HG02973 (cell line): ENCODE results near the gene LTC4S.

Experiments
- ATAC-seq: cut with Tn5 transposase; IDR thresholded peaks from one replicate; pipeline ENCODE4 v1.9.1; 2021; ENCODE audit warnings: moderate library complexity; ENCODE audit not compliant: unreplicated experiment

LTC4S gene

DNA sequence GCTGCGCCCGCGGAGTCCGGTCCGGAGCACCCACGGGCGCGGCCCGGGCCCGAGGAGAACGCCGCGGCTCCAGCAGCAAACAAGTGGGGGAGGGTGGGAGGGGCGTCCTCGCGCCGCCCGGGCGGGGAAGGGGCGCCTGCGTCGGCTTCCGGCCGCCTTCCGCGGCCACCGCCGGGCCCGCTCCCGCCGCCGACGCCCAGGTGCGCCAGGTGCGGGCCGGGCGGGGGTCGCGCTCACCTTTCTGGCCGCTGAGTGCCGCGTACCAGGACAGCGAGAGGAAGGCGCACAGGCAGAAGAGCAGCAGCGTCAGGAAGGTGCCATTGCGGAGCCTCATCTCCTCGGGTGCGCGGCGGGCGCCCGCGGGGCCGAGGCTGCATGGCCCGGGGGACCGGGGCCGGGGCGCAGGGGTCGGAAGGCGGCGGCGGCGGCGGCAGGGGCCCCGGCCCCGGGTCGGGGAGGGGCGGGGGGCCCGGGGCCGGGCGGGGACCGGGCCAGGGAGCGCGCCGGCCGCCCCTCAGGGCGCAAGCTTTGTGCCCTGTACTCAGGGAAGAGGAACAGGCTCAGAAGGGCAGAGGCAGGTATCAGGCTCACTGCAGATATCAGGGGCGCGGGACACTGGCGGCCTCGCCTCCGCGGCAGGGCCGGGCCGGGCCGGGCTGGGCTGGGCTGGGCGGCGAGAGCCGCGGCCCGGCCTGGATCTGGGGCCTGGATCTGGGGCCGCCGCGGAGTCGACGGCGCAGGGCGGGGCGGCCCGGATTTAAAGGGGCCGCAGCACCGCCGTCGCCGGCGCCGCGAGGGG lies 12.7 kb downstream of the LTC4S start, which contains the start of gene MGAT4B:
TSS of gene MGAT4B (minus strand) at position 617 of the 799 bp plus-strand sequence. CDS start at position 334, 283 bp downstream.
- ATAC-seq: peak; percentile 58

DNA sequence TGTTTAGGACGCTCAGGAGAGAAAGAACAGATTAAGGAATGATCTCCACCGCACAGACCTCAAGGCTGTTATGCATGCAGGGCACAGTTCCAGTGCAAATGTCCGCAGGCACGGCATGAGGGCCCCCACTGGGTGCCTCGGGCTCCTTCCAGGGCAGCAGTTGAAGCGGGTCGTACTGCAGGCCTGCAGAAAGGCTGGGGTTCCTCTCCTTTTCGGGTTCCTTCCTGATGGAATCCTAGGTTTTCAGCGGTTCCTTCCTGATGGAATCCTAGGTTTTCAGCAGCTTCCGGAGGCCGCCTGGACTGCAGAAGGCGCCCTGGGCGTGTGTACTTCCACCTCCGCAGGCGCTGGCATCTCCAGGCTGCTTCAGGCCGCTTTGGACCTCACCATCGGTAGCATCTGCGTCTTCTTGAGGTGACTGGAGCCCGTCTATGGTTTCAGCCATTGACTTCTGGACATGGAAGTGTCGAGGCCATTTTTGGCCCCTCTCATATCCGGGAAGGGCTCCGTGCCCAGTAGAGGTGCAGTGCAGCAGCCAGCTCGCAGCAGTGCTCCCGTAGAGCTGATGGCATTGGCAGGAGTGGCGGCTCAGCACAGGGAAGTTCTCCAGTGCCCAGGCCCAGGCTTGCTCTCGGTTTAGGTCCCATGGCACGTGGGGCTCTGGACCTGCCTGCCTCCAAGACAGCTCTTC lies 18.5 kb downstream of the LTC4S start:
- no peak for ATAC-seq

DNA sequence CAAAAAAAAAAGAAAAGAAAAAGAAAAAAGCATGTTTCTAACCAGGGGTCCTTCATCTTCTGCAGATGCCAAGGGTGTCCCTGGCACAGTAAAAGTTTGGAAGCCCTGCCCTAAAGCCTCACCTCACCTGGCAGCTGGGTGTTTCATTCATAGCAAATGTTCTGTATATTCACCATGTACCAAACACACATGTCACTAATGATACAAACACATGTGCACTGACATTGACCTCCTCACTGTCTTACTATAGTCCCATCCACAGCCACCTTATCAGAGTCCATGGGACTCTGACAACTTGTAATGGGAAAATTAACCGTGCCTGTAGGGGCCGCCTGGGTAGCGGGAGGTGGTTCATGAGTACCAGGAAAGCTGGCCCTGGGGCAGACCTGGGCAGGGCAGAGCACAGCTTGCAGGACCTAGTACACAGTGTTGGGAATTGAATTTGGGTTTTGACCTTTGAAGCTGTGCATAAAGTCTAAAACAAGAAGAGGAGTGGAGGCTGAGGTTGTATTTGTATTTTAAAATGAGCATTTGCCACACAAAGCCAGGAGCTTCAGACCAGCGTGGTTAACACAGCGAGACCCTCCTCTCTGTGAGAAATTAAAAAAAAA lies 19.3 kb downstream of the LTC4S start:
- no peak for ATAC-seq

DNA sequence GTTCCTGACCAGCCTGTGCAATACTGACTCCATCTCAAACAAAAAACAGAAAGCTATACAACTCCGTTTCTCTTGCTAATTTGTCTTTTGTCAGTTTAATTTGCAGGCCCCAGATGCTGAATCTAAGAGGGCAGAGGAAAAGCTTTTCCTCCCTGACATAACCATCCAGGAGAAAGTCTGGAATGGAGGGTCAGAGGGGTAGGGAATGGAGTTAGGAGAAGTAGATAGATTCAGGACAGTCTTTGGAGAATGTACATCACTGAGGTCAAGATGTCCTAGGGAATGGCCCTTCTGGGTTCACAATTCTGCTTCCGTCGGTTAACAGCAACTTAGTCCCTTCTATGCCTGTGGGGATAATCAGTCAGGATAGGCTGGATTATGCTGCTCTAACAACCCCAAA lies 20.3 kb downstream of the LTC4S start:
- ATAC-seq: no peak

DNA sequence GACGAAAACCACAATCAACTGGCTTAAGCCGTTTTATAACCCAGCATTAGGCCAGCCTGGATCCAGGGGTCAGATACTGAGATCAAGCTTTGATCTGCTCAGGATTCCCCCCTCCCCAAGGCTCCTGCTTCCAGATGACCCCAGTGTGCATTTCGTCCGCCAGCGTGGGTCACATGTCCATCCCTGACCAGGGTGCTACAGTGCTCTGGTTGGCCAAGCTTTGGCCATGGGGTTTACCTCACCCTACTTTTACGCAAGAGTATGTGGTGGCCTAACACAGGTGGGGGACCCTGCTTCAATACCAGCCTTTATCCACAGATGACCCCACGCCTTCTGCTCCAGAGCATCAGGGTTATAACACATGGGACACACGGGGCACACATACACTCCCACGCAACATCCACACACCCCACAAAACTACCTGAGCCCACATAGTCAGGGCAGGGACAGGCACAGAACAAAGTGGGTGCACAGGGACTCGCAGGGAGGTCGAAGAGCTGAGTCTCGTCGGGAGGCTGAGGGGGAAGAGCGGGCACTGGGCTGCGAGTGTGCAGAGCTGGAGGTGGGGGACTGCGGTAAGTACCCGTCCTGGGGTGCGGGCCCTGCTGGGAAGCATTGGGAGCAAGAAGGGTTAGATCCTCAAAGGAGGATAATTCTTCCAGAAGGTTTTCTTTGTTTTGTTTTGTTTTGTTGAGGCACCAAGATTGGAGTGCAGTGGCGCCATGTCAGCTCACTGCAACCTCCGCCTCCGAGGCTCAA lies 21.9 kb downstream of the LTC4S start:
- no peak for ATAC-seq

DNA sequence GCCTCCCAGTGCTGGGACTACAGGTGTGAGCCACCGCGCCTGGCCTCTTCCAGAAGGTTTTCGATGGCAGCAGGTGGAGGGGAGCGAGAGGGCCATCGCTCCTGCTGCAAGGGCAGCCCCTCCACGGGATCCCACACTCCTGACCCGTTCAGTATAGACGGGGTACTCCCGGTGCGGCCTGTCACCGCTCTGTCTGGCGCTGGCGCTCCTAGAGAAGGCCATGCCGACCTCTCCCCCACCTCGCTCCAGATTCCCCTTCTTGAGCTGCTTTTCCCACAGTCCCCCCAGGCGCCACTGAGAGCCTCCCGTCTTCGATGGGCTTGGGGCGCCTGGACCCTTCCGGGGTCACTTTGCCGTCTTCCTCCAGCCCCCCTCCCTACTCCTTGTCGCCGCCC lies 22.6 kb downstream of the LTC4S start:
- ATAC-seq: no peak

DNA sequence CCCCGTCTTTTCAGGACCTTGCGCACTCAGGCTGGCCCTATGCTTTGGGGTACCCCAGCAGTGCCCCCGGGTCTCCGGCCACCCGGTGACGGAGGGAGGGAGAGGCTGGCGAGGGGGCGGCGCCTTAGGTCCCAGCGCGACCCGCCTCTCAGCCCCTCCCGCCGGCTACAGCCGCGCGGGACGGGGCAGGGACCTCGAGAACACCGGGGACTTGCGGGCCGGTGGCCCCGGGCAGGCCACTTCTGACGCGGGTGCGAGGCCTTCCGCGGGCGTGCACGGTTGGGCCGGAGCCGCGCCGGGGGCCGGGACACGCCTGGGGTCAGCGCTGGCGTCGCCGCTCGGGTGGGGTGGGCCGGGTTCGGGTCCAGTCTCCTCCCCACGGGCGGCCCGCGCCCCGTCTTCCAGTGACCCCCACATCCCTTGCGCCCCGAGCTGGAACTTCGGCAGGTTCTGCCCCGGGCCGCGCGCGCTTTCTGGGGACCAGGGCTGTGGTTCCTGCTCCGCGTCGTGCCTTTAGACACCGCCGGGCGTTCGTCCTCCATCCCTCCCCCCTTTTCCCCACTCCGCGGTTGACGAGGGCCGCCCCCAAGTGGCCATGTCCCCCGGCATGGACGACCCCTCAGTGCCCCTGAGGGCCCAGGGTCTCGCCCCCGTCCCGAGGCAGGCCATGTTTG lies 23.1 kb downstream of the LTC4S start:
- no peak for ATAC-seq

DNA sequence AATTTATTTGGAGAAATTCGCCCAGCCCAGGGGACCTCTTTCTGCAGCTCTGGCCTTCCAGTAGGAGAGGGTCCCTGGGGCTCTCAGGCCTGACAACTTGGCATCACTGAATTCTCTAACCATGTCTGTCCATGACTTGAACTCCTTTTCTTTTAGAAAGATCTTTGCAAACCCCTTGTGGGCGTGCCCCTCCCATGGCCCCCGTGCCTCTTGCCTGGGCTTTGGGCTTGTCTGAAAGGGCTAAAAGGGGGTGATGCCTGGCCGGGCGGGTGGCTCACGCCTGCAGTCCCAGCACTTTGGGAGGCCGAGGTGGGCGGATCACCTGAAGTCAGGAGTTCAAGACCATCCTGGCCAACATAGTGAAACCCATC lies 23.7 kb downstream of the LTC4S start:
- no peak for ATAC-seq

DNA sequence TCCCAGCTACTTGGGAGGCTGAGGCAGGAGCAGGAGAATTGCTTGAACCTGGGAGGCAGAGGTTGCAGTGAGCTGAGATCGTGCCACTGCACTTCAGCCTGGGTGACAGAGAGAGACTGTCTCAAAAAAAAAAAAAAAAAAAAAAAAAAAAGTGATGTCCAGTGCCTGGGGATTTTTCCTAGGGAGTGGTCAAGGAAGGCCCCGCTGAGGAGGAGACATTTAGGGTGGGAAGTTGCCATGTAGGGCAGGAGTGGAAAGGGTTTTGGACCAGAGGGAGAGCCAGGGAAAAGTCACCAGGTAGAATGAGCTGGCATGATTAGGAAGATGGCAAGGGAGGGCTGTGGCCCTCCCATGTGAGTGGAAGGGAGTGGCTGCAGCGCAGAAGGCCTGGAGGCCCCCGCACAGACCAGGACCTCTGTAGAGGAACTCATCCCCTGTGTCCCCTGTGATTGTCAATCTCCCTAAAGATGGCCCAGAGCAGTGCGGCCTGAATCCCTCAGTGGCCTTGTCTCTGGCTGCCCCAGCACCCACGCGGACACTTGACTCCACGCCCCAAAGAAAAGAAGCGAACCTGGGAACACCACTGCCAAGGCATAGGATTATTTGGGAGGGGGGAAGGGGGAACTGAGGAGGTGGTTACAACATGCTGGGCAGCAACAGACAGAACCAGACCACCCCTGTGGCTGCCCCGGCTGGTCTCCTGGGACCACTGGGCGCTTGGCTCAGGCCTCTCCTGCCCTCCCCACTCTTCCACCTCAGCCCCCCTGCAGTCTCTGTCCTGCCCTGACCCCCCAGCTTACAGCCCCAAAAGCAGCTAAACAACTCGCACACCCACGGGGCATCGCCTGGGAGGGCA lies 24.3 kb downstream of the LTC4S start:
- no peak for ATAC-seq

DNA sequence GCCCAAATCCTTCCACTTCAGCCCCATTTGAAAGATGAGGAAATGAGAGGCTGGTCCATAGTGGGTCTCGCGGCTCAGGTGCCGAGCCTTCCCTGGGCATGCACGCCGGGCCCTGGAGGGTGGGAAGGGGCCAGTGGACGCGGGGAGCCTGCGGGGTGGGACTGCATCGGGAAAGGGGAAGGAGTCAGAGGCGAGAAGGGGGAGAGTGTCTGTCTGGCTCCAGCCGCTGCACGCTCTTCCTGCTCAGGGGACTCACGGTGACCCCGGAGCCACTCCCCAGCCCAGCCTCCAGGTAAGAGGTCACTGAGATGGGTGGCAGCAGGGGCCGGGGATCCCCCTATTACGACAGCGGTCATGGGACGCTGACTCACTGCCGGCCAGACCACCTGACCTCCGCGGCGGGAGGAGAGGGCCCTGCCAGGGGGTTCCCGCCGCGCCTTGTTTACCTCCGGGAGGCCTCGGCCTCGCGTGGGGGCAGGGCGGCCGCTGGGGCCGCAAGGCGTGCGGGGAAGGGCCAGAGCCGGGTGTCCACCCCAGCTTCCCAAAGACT lies 25.0 kb downstream of the LTC4S start:
- ATAC-seq: peak; percentile 58

DNA sequence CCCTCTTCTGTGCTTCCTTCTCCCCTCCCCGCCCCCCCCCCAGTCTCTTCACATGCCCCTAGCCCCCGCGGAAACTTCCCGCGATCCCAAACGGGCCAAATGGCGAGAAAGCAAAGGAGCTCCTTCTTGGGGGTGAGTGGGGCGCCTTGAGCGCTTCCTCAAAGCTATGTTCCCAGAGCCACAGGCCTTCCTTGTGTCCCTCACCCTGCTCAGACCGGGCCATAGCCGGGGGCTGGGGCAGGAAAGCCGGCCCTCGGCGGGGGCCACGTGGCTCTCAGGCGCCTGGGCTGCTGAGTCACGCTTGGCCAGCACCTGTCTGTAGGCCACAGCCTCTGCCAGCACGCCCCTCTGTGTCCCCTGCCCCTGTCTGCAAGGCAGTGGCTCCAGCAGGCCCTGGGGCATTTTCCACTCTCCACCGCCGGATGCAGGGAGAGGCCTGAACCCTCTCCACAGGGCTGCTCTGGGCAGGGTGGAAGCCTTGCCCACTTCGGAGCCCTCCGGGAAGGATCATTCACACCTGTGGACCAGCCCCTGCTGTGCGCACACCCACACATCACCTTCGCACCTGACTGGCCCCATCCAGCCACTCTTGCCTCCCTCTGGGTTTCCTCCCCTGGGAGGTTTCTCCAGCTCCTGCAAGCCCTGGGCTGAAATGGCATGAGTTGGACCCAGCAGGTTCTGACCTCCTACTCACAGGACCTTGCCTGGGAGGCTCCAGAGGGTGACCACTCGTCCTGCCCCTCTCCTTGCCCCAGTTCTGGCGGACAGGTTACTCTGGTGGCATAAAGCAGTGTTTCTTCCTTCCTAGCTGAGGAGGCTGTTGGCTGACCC lies 25.7 kb downstream of the LTC4S start:
- ATAC-seq: no peak

DNA sequence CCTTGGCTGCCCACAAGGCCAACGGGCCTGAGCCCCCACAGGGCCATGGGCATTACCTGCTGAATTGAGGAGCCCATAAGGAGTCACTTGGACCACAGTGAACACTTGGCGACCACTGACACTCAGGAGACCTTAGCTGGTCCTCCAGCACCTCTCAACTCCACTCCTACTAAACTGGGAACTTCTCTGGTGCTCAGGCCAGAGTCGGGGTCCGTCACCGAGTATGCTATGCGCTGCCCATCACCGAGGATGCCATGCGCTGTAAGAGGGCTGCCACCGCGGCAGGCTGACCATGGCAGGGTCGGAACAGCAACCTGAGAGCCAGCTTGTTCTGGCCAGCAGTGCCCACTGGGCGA lies 26.3 kb downstream of the LTC4S start:
- no peak for ATAC-seq

DNA sequence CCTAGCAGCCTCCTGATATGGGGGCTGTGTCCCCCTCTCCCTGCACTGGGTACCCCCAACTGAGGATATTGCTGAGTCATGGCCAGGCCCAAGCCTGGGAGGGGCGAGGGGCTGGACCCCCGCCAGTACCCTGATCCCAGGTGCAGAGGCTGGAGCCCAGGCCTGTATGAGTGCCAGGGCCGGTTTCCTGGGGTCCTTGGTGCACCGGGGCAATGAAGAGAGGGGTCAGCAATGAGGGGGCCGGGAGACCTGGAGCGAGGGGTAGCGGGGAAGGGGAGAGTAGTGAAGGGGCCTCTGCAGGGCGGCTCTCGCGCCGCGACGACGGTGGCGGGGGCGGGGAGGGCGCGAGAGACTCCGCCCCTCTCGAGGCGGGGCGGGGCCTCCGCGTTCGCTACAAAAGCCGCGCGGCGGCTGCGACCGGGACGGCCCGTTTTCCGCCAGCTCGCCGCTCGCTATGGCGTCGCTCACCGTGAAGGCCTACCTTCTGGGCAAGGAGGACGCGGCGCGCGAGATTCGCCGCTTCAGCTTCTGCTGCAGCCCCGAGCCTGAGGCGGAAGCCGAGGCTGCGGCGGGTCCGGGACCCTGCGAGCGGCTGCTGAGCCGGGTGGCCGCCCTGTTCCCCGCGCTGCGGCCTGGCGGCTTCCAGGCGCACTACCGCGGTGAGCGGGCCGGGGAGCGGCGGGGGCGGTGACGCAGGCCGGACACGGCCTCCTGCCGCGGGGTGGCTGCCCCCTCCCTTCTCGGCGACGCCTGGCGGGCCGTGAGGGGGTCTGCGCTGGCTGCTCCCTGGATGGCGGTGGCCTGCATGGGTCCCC lies 26.9 kb downstream of the LTC4S start, which contains the start of gene SQSTM1:
TSS of gene SQSTM1 (plus strand) at position 423 of the 815 bp plus-strand sequence. CDS start at position 455, 32 bp downstream.
- ATAC-seq: peak; percentile 35

DNA sequence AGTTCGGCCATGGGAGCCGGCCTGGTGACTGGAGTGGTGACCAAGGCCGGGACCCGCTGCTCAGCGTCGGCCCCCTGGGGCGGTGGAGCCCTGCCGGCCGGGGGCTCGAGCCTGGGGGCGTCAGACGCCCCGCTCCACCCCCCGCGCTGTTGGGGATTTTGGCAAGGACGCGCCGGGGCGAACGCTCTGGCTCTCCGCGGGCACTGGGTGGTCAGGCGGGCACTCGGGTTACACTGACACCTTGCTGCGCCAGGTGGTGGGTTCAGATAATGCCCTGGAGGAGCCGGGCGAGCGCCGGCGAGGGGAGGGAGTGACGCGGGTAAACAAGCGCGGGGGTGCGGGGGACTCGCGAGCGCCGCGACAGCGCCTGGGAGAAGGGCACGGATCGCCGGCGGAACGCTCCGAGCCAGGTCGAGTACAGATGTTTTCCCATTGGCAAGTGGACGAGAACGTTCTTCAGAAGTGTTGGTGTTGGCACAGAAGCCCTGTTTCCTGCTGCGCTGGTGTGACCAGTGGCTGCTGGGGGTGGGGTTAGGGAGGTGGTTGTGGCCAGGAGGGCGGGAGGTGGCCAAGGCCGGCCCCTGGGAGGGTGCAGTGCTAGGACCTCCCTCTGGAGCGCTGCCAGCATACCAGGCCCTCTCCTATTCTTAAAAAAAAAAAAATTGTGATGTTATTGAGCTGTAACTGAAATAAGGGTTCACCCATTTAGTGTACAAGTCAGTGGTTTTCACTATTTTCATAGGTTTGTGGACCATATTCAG lies 27.7 kb downstream of the LTC4S start:
- ATAC-seq: peak; percentile 43

DNA sequence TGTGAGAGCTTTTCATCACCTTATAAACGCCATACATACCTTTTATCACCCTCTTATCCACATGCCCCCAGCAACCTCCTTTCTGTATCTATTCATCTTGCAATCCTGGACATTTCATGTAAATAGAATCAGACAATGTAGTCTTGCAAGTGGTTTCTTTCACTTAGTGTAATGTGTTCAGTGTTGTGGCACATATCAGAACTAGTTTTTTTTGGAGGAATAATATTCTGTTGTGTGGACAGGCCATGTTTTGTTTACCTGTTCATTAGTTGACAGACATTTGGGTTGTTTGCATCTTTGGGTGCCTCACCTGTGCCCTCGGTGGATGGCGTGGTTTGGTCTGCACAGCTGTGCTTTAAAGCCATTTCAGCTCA lies 28.3 kb downstream of the LTC4S start:
- no peak for ATAC-seq

DNA sequence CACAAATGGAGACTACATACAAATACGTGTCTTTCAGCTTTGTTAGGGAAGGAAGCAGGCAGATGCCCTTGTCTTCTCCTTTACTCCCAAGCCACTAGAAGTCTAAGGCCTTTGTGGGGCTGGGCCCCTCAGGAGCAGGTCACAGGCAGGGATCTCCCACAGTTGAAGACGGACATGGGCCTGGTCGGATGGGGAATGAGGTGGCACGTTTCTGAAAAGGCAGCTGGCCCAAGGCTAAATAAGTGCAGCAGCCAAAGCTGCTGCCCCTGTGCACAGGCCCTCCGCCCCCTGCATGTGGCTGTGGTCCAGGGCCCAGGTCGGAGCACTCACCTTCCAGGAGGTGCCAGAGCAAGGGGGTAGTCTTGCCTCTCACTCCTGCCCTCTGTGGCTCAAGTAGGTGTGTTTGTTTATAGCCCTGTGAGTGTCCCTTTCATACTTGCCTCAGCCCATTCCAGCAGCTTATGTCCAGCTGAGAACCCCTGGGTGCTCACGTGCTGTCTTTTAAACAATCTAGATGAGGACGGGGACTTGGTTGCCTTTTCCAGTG lies 28.7 kb downstream of the LTC4S start:
- ATAC-seq: no peak
